Neural cell (in vitro differentiated cells): ENCODE results near the gene TICAM2.

Experiments used
- EP300 ChIP-seq: fragments of 450-650 bp; conservative IDR thresholded peaks from 2 replicates; pipeline ENCODE4 v1.6.1; 2014; ENCODE audit warnings: antibody characterized with exemption, mild to moderate bottlenecking, moderate library complexity; ENCODE audit not compliant: poor library complexity, severe bottlenecking
- EZH2 ChIP-seq: fragments of 200-600, 300-800 bp; shearing (Covaris generic), sonication (generic); IDR thresholded peaks from 2 replicates; pipeline ENCODE4 v1.6.1; 2014; ENCODE audit warnings: antibody characterized with exemption, low read length, borderline replicate concordance, mild to moderate bottlenecking; ENCODE audit not compliant: insufficient read depth, poor library complexity, severe bottlenecking
- POLR2AphosphoS5 ChIP-seq: IDR thresholded peaks from 2 replicates; pipeline ENCODE4 v1.6.1; 2012
- SMC3 ChIP-seq: fragments of 450-650 bp; conservative IDR thresholded peaks from 2 replicates; pipeline ENCODE4 v1.6.1; 2014; ENCODE audit warnings: antibody characterized with exemption, mild to moderate bottlenecking, moderate library complexity; ENCODE audit not compliant: poor library complexity
- TAF1 ChIP-seq: IDR thresholded peaks from 2 replicates; pipeline ENCODE4 v1.6.1; 2012; ENCODE audit warnings: low read depth
- TF ChIP-seq, protein P1 (sequence below): fragments of 450-650 bp; IDR thresholded peaks from 2 replicates; pipeline ENCODE4 v1.5.1; 2014; ENCODE audit warnings: antibody characterized with exemption, mild to moderate bottlenecking, moderate library complexity; ENCODE audit not compliant: poor library complexity, severe bottlenecking

DNA sequence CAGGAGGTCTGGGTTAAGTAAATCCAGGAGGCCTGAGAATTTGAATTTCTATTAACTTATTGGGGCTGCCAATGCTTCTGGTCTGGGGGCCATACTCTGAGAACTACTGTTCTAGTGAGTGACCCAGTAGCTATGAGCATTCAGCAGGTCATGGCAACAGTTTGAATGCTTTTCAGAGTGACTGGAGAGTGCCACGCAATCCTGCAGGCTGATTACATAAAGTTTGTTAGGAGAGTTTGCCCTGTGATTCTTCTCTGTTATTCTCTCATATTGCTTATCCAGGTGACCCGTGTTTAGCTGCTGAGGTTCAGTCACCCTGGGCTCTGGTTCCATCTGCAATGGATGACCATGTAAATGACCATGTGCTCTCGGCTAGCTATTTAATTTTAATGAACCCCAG is 45.8 kb upstream of the TICAM2 start:
- TF ChIP-seq EP300: no peak
- TF ChIP-seq, protein P1, sequence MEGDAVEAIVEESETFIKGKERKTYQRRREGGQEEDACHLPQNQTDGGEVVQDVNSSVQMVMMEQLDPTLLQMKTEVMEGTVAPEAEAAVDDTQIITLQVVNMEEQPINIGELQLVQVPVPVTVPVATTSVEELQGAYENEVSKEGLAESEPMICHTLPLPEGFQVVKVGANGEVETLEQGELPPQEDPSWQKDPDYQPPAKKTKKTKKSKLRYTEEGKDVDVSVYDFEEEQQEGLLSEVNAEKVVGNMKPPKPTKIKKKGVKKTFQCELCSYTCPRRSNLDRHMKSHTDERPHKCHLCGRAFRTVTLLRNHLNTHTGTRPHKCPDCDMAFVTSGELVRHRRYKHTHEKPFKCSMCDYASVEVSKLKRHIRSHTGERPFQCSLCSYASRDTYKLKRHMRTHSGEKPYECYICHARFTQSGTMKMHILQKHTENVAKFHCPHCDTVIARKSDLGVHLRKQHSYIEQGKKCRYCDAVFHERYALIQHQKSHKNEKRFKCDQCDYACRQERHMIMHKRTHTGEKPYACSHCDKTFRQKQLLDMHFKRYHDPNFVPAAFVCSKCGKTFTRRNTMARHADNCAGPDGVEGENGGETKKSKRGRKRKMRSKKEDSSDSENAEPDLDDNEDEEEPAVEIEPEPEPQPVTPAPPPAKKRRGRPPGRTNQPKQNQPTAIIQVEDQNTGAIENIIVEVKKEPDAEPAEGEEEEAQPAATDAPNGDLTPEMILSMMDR: no peak
- TF ChIP-seq TAF1: no peak
- no peak for TF ChIP-seq POLR2AphosphoS5
- no peak for TF ChIP-seq EZH2
- no peak for TF ChIP-seq SMC3
